GM12878 (cell line): ENCODE results near the gene C1QTNF1. TPM values are rescaled to one million over a fixed set of nuclear protein-coding genes. Genes with fewer than 3 reads are reported as not detected.

ENCODE experiments used
- ATAC-seq: fragments of 200-7000 bp; cut with Tn5 transposase; 3 replicates; pipeline ENCODE4 v1.9.1; 2020; ENCODE audit warnings: mild to moderate bottlenecking, moderate library complexity
- BruUV-seq: library from RNA; stranded (reverse); fragments of 400-500 nt; replicated peaks from 2 replicates; lab custom pipeline; 2021; lab: Mats Ljungman, UMichigan
- CTCF ChIA-PET: fragments of 300-600 bp; sonication (Branson Sonifier 250); formaldehyde crosslinking; extraction: SDS; loops from one replicate; lab custom pipeline; 2021; ENCODE audit warnings: inconsistent platforms; lab: Yijun Ruan, JAX
- POLR2A ChIA-PET: fragments of 350-600 bp; formaldehyde crosslinking; extraction: SDS; loops from one replicate; lab custom pipeline; 2021; ENCODE audit warnings: inconsistent platforms; lab: Charles Lee
- RAD21 ChIA-PET: fragments of 300-600 bp; sonication (Branson Sonifier 250); formaldehyde crosslinking; loops from one replicate; lab custom pipeline; 2023; ENCODE audit warnings: antibody characterized with exemption; ENCODE audit not compliant: unreplicated experiment; lab: Charles Lee
- SMC1A ChIA-PET: fragments of 300-600 bp; sonication (Branson Sonifier 250); formaldehyde crosslinking; loops from one replicate; lab custom pipeline; 2023; ENCODE audit not compliant: unreplicated experiment, uncharacterized antibody; lab: Charles Lee
- DNase-seq: peaks from one replicate; pipeline ENCODE4 v3.0.0-alpha.2; 2011; ENCODE audit warnings: low read depth, low spot score
- FAIRE-seq: peaks from 3 replicates; lab custom pipeline; 2011; peaks lifted over from hg19 to GRCh38; lab: Jason Lieb, UNC
- H2AFZ ChIP-seq: 2 replicates; pipeline ENCODE4 v1.6.0; 2011; ENCODE audit warnings: low read depth, low read length, control low read depth; ENCODE audit not compliant: control insufficient read depth
- H3K27ac ChIP-seq: 2 replicates; pipeline ENCODE4 v1.5.1; 2011; ENCODE audit warnings: control low read depth; ENCODE audit not compliant: control insufficient read depth, insufficient read depth
- H3K27me3 ChIP-seq, 2 experiments: replicated peaks in 1 of 2; 2 replicates each; pipeline versions ENCODE4 v1.6.0 to v1.6.1; 2011; ENCODE audit warnings: low read length in 1 of 2; ENCODE audit not compliant: control insufficient read depth in 2 of 2, insufficient read depth in 2 of 2
- H3K36me3 ChIP-seq, 2 experiments: 2 replicates each; pipeline ENCODE4 v1.5.1; 2011; ENCODE audit warnings: low read length in 1 of 2; ENCODE audit not compliant: control insufficient read depth in 2 of 2, insufficient read depth in 2 of 2
- H3K4me1 ChIP-seq: 2 replicates; pipeline ENCODE4 v1.6.1; 2011; ENCODE audit warnings: mild to moderate bottlenecking, low read length, moderate library complexity, mixed read lengths; ENCODE audit not compliant: control insufficient read depth, insufficient read depth
- H3K4me2 ChIP-seq: 2 replicates; pipeline ENCODE4 v1.6.0; 2011; ENCODE audit warnings: control low read depth; ENCODE audit not compliant: control insufficient read depth, insufficient read depth
- H3K4me3 ChIP-seq: fragments of 200-600 bp; sonication (generic); 2 replicates; pipeline ENCODE4 v1.5.1; 2016
- H3K79me2 ChIP-seq: 2 replicates; pipeline ENCODE4 v1.6.0; 2011; ENCODE audit warnings: low read length; ENCODE audit not compliant: control insufficient read depth, insufficient read depth
- H3K9ac ChIP-seq: 2 replicates; pipeline ENCODE4 v1.8.0; 2011; ENCODE audit warnings: low read length, control low read depth, mixed read lengths; ENCODE audit not compliant: control insufficient read depth, insufficient read depth
- H3K9me3 ChIP-seq: replicated peaks from 3 replicates; pipeline ENCODE4 v1.5.1; 2011; ENCODE audit warnings: mild to moderate bottlenecking, low read length; ENCODE audit not compliant: control insufficient read depth, insufficient read depth
- H4K20me1 ChIP-seq: 2 replicates; pipeline ENCODE4 v1.6.0; 2011; ENCODE audit not compliant: control insufficient read depth, insufficient read depth
- DPF2 ChIP-seq: fragments of 450-650 bp; IDR thresholded peaks from 2 replicates; pipeline ENCODE4 v1.6.1; 2017; ENCODE audit warnings: mild to moderate bottlenecking
- EP300 ChIP-seq, 2 experiments: fragments of 150-350 bp in 1 of 2; IDR thresholded peaks; 2 replicates each; pipeline ENCODE4 v1.6.1; 2011 to 2012; ENCODE audit warnings: low read depth in 2 of 2, low read length in 2 of 2, borderline replicate concordance in 1 of 2, improper control_type of control experiment in 1 of 2, inconsistent platforms in 1 of 2; ENCODE audit not compliant: control insufficient read depth in 1 of 2
- GABPA ChIP-seq: IDR thresholded peaks from 2 replicates; pipeline ENCODE4 v1.6.1; 2014; ENCODE audit warnings: antibody characterized with exemption, low read depth, mild to moderate bottlenecking, inconsistent platforms
- KDM1A ChIP-seq: fragments of 200-600 bp; sonication (generic); IDR thresholded peaks from 2 replicates; pipeline ENCODE4 v1.6.1; 2016; ENCODE audit warnings: borderline replicate concordance
- MYC ChIP-seq: IDR thresholded peaks from 2 replicates; pipeline ENCODE4 v1.6.1; 2011; ENCODE audit warnings: mild to moderate bottlenecking, low read length, moderate library complexity, inconsistent platforms; ENCODE audit not compliant: insufficient read depth, insufficient replicate concordance, insufficient read length, severe bottlenecking
- NFXL1 ChIP-seq: fragments of 450-650 bp; IDR thresholded peaks from 2 replicates; pipeline ENCODE4 v1.6.1; 2017; ENCODE audit warnings: antibody characterized with exemption, mild to moderate bottlenecking, borderline replicate concordance
- NR2F1 ChIP-seq: fragments of 450-650 bp; conservative IDR thresholded peaks from 2 replicates; pipeline ENCODE4 v1.6.1; 2017; ENCODE audit warnings: mild to moderate bottlenecking
- PAX8 ChIP-seq: fragments of 450-650 bp; IDR thresholded peaks from 2 replicates; pipeline ENCODE4 v1.6.1; 2017; ENCODE audit warnings: mild to moderate bottlenecking, moderate library complexity
- PKNOX1 ChIP-seq: fragments of 450-650 bp; IDR thresholded peaks from 2 replicates; pipeline ENCODE4 v1.6.1; 2016; ENCODE audit warnings: mild to moderate bottlenecking
- RB1 ChIP-seq: fragments of 450-650 bp; formaldehyde crosslinking; IDR thresholded peaks from 2 replicates; pipeline ENCODE4 v1.6.1; 2017; ENCODE audit warnings: mild to moderate bottlenecking, borderline replicate concordance
- RELB ChIP-seq: fragments of 450-650 bp; IDR thresholded peaks from 2 replicates; pipeline ENCODE4 v1.6.1; 2017; ENCODE audit warnings: low read depth, mild to moderate bottlenecking, moderate library complexity
- TARDBP ChIP-seq: IDR thresholded peaks from 2 replicates; pipeline ENCODE4 v1.6.1; 2016; ENCODE audit warnings: borderline replicate concordance
- ZNF384 ChIP-seq: IDR thresholded peaks from 2 replicates; pipeline ENCODE4 v1.6.1; 2012; ENCODE audit warnings: low read depth, mild to moderate bottlenecking, low read length, improper control_type of control experiment, borderline replicate concordance
- ZNF592 ChIP-seq: fragments of 450-650 bp; IDR thresholded peaks from 2 replicates; pipeline ENCODE4 v1.6.1; 2017; ENCODE audit warnings: mild to moderate bottlenecking, moderate library complexity
- WGBS: methylation state at CpG from one replicate; pipeline ENCODE4 v1.1.6; 2016; ENCODE audit warnings: low lambda C conversion rate; ENCODE audit not compliant: insufficient replicate concordance, insufficient coverage; ENCODE audit errors: missing lambda C conversion rate; 5-methylcytosine and 5-hydroxymethylcytosine counted together
- in situ Hi-C: fragments of 300-500 bp; cut with MboI; formaldehyde crosslinking; loops from 9 replicates; pipeline ENCODE4 v1.14.3; 2018; ENCODE audit warnings: mixed read lengths
- intact Hi-C: fragments of 100-400 bp; cut with micrococcal nuclease; formaldehyde crosslinking; loops from one replicate; pipeline ENCODE4 v1.14.2; 2022; ENCODE audit not compliant: unreplicated experiment
- polyA plus RNA-seq, 11 experiments: library from polyadenylated mRNA; depleted of rRNA in 4 of 11; unstranded in 6 of 11; stranded (reverse) in 5 of 11; fragments of >200 nt; fragmentation: Nextera tagmentation in 4 of 11; fragmentation: Illumina TruSeq in 1 of 11; extraction: Ambion mirVana in 4 of 11; extraction: Trizol in 1 of 11; gene quantifications; 1 replicate in 1 of 11; 2 replicates in 10 of 11; pipeline versions ENCODE4 v1.2.1 to v1.2.3, GENCODE V29; 2011 to 2016; ENCODE audit warnings: inconsistent platforms in 2 of 11, missing spikeins in 2 of 11, low read depth in 1 of 11
- total RNA-seq, 4 experiments: library from RNA; depleted of rRNA in 3 of 4; stranded (reverse); fragments of >200 nt in 3 of 4; fragmentation: Illumina TruSeq in 1 of 4; extraction: Trizol in 1 of 4; gene quantifications; 2 replicates each; pipeline versions ENCODE4 v1.2.1 to v1.2.3, GENCODE V29; 2013 to 2021

Gene C1QTNF1
- total and polyA plus RNA-seq, 10 of the 15 experiments (the other 5 are each of a cell fraction or from before 2014, with no cell fraction given) = 0.05 to 1.1 (median 0.15) TPM; not detected in 4

GRCh38 chr17:78997231-78997741 is 26.7 kb upstream of the C1QTNF1 start (continued):
- TF ChIP-seq RELB = no peak

GRCh38 chr17:78997881-78998280 is 26.1 kb upstream of the C1QTNF1 start:
- Histone ChIP-seq H3K4me1 (no peaks in the 10 kb centered on the region), H3K9me3 (no peaks in the 10 kb centered on the region; the same call in 2 of the 3 replicates)
- TF ChIP-seq ZNF592 (no peak), KDM1A (no peak), ZNF384 (no peak), PKNOX1 (no peak), NR2F1 (no peak), RB1 (no peak), NFXL1 (no peak), GABPA (no peak), TARDBP (no peak), EP300 (IDR thresholded peaks at IDR 0.05; ENCODE audit: borderline replicate concordance in 1 of 2, control insufficient read depth in 1 of 2, low read depth in 2 of 2, low read length in 2 of 2) (no peak), DPF2 (no peak), MYC (no peak), PAX8 (no peak)
- TF ChIP-seq, all 136 proteins: peak for 0
- Histone ChIP-seq H3K36me3 (peaks cover 9 to 19% of the 10 kb centered on the region in 2 experiments), H3K79me2 (peaks cover 5% of the 10 kb centered on the region; the same call in 1 of the 2 replicates), H3K4me2 (no peak overlapping the region), H4K20me1 (peaks cover 3% of the 10 kb centered on the region), H3K27ac (no peak overlapping the region), H3K4me3 (no peak overlapping the region), H3K9ac (no peak overlapping the region), H3K27me3 (no peaks in the 10 kb centered on the region), H2AFZ (no peak overlapping the region)
- intact Hi-C loops (no loop called here), in situ Hi-C loops (no loop called here)
- ATAC-seq (no peak), DNase-seq (no peak), FAIRE-seq (no peak)
- RAD21 ChIA-PET = no interaction called here
- SMC1A ChIA-PET = no interaction called here
- POLR2A ChIA-PET = no interaction called here
- CTCF ChIA-PET = no interaction called here
- WGBS = 91% methylated on average over 6 of the region's 6 CpGs
- BruUV-seq = no TSS peak
